ENCODE measurements around the gene TAS2R1.

Gene TAS2R1, protein sequence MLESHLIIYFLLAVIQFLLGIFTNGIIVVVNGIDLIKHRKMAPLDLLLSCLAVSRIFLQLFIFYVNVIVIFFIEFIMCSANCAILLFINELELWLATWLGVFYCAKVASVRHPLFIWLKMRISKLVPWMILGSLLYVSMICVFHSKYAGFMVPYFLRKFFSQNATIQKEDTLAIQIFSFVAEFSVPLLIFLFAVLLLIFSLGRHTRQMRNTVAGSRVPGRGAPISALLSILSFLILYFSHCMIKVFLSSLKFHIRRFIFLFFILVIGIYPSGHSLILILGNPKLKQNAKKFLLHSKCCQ

DNA sequence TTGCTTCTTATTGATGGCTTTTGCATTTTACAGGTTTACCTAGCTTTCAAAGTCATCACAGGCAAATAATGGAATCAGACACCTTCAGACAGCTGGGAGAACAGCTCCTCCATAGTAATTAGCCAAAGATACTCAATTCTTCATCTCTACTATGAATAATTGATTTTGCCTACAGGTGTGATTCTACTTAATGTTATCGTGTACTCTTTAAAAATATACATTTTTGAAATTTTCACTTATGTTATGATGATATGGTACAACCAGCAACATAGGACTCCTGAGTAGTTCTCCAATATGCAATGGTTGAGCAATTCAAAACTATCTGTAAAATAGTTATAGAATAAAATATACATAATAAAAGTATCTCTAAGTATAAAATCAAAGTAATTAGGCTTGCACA, at the start of gene TAS2R1:
TAS2R1 (minus strand) TSS at position 101 of the 400 bp plus-strand sequence. CDS start 319 bp downstream, outside the sequence.
- no peak for DNase-seq

DNA sequence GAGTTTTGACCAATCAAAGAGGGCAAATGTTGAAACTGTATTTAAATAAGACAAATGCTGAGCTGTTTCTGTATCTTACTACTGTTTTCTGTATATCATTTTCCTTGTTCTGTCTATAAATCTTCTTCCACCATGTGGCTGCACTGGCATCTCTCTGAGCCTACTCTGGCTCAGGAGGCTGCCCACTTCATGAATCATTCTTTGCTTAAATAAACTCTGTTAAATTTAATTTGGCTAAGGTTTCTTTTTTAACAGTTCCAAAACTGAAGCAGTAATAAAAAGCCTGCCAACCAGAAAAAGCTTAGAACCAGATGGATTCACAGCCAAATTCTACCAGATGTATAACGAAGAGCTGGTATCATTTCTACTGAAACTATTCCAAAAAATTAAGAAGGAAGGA, 40.2 kb upstream of the TAS2R1 start:
- no peak for DNase-seq

DNA sequence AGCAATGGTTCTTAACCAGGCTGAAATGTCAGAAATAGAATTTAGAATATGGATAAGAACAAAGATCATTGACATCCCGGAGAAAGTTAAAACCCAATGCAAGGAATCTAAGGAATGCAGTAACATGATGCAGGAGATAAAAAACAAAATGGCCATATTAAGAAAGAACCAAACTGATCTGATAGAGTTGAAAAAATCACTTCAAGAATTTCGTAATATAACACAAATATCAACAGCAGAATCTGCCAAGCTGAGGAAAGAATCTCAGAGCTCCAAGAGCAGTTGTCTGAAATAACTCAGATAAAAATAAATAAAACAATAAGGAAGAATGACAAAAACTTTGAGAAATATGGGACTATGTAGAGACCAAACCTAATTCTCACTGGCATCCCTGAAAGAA, 37.8 kb upstream of the TAS2R1 start:
- no peak for DNase-seq

DNA sequence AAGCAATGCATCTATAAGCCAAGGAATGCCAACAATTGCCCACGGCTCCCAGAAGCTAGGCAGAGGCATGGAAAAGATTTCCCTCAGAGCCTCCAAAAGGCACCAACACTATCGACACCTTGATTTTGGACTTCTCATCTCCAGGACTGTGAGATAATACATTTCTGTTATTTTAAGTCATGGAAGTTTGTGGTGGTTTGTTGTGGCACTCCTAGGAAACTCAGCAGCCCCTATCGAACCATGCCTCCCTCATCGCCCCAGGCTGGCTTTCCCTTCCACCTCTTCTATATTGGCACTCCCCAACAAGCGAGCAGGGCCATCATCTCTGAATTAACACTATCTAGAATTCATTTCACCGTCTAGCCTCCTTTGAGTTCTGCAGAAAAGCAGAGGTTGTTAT, 33.7 kb upstream of the TAS2R1 start:
- DNase-seq, result no peak

DNA sequence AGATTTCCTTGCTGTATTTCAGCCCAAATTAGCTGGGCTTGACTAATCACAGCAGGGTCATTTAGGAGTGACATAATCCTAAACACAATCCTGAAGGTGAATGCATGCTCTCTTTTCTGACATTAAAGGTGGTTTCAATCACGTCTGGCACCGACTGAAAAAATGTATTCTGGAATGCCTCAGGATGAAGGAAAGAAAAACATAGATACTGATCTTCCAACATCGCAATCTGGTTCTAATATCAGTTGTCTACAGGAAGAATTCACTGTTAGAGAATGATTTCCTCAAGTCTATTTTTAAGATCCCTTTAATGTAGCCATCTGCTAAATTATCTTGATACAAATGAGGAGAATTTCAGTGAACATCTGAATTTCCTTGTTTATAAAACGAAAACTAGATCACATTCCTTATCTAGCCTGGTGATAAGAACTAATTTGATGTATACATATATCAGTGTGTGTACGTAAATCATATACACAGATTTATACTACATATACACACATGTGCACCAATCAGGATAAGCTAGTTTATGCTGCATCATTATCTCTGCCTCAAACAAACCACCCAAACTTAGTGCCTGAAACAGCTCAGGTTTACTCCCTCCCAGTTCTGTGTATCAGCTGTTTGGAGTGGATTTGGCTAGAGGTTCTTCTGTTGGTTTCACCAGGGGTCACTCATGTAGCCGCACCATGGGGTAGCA, 31.3 kb upstream of the TAS2R1 start:
- no peak for DNase-seq

DNA sequence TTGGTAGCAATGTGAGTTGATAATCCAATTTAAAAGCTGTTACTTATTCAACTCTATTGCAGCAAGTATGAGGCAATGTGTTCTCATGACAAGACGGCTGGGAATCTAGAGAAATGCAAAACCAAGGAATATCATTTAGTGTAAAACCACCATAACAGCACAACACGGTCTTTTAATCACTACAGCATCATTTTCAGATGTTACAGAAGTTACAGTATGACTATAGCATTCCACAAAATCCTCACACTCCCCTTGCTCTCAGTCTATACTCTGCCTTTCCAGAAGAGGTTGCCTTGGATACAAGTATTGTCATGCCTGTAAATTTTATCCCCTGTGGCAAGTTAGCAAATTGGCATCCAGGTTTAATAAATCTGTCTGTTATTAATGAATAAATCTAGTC, 28.6 kb upstream of the TAS2R1 start:
- DNase-seq, result no peak

DNA sequence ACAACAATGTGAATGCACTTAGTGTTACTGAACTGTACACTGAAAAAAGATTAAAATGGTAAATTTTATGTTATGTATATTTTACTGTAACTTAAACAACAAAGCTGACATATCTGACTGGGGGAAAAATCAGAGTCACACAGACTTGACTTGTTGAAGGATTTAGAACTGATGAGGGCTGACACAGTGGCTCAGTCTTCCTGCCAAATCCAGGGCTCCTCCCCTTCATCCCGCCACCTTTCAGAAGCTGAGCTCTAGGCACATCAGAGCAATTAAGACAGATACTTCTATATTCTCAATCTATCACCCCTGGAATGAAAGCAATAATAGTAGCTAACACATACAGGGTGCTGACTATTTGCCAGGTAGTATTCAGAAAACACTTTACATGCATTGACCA, 27.7 kb upstream of the TAS2R1 start:
- DNase-seq, result no peak

DNA sequence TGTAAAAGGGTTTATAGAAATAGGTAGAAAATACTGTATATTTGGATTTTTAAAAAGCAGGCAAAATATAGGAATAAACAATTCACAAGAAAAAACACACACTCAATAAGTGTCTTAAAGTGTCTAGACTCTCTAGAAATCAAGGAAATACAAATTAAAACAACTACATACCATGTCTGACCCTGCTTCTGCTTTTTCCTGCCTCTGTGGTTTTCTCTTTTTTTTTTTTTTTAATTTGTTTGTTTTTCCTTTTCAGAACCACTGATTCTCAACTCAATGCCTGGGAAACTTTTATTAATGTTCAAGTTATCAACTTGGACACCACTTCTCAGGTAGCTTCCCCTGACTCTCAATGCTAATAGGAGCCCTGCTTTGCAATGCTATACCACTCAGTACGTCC, 25.5 kb upstream of the TAS2R1 start:
- no peak for DNase-seq

DNA sequence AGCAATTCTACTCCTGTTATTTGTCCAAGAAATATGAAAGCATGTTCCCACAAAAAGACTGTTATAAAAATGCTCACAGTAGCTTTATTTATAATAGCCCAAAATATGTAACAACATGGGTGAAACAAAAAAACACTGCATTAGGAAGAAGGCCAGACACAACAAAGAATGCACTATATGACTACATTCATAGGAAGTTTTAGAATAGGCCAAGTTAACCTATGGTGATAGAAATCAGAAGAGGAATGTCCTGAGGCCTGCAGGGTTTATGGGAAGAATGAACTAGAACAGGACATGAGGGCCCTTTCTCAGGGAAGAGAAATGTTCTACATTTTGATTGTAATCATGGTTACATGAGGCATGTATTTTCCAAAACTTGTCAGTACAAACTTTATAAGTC, 24.7 kb upstream of the TAS2R1 start:
- DNase-seq, result no peak

DNA sequence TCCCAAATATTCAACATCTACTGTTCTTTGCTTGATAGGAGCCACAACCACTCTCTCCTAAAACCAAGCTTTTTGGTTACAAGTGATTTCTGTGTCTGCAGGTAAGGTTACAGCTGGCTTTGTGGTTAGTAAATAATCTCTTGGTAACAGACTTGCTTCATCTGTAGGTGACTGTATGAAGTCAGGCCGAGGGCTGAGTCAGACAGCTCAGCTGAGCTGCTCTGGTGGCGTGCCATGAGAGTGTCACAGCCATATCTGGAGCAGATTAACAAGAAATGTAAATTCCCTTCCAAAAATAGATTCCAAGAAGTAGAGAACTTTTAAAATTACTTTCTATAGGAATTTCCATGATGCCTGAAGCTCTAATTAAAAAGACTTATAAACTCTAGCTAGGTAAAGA, 23.7 kb upstream of the TAS2R1 start:
- DNase-seq, result no peak

DNA sequence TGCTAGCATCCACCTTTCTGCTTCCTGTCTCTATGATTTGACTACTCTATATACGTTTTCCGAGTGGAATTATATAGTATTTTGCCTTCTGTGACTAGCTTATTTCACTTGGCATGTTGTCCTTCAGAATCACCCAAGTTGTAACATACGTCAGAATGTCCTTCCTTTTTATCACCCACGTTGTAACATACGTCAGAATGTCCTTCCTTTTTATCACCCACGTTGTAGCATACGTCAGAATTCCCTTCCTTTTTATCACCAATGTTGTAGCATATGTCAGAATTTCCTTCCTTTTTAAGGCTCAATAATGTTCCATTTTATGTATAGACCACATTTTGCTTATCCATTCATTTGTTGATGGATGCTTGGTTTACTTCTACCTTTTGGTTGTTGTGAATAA, 22.9 kb upstream of the TAS2R1 start:
- no peak for DNase-seq

DNA sequence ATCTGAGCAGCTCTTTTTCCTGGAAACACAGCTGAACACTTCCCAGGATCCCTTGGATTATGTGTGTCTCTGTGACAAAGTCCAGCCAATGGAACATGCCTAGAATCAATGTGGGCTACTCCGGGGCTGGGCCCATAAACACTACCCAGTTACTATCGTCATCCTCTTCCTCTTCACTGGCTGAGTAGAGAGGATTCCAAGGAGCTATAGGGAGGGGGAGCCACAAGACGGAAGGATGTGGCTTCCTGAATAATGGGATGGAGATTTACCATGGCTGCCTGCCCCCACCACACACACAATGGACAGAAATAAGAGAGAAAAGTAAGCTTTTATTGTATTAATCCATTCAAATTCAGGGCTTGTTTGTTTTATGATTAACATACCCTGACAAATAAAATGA, 22.1 kb upstream of the TAS2R1 start:
- no peak for DNase-seq

DNA sequence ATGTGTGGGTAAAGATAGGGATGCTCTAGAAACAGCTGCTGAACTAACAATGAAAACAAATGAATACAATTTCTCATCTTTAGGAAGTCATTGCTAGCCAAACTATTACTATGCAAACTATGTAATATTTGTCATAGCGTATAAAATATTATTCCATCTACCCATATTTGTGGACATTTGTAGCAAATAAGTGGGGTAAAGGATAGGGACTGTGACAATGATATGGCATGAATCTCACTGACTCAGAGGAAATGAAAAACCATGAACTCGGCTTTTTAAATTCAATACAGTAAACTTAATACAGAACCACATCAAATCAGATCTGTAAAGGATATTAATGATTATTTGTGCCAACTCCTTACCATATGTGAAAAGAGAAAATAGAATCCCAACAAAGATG, 16.7 kb upstream of the TAS2R1 start:
- no peak for DNase-seq

DNA sequence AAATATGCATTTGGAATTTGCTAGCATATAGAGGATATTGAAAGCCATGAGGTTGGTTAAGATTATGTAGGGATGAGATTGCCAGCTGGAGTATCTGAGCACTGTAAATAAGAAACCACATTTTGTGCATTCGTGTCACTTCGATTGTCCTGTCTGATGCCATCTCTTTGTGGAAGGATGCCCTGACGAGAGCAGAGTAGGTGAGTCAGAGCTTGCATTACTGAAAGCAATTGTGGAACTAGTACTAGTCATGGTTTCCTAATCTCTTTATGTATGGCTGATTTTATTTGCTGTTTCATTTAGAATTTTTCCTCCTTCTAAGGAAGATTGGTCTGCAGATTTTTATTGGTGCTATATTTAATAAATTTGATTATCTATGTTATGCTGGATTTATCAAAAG, 14.5 kb upstream of the TAS2R1 start:
- no peak for DNase-seq

DNA sequence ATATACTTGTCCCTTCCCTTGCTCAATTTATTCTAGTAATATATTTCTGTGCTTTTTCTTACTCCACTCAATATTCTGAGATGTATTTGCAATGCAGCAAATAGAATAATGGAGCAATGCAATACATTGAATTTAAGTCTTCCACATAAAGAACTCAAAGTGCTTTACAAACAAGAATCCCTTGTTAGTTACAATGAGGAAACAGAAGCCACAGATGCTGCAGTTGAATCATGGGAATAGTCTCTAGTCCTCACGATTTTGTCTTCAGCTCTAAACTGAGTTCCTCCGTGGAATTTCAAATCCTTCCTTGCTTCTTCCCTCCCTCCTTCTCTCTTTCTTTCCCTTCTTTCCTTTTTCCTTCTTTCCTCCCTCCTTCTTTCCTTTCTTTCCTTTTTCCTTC, 12.5 kb upstream of the TAS2R1 start:
- DNase-seq, result no peak

DNA sequence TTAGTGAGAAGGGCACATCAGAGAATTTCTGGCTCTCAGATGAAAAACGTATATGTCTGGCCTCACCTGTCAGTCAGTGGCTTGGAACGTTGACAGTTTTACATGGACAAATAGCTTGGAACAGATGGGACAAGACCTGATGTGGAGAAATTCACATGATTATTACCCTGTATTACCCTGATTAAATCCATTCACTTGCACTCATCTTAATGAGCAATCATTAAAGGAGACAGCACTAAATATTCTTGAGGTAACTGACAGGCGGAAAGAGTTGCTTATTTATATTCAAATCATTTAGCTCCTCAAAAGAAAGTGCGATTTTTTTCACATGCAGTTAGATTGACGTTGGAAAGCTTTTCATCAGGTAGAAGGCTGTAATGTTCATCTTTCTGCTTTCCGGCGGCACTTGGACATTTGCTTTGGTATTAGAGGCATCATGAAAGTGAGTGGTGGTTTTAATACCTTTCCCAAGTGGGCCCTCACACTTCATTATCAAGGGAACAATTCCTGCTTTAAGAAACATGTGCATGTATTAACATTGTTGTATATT, 11.7 kb upstream of the TAS2R1 start:
- DNase-seq, result no peak

DNA sequence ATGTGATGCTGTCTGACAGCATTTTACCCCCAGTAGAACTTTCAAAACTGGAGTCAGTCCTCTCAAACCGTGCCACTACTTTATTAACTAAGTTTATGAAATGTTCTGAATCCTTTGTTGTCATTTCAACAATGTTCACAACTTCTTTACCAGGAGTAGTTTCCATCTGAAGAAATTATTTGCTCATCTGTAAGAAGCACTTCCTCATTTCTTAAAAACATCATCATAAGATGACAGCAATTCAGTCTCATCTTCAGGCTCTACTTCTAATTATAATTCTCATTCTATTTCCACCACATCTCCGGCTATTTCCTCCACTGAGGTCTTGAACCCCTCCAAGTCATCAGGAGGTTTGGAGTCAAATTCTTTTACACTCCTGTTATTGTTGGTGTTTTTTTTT, 2.3 kb upstream of the TAS2R1 start:
- no peak for DNase-seq

DNA sequence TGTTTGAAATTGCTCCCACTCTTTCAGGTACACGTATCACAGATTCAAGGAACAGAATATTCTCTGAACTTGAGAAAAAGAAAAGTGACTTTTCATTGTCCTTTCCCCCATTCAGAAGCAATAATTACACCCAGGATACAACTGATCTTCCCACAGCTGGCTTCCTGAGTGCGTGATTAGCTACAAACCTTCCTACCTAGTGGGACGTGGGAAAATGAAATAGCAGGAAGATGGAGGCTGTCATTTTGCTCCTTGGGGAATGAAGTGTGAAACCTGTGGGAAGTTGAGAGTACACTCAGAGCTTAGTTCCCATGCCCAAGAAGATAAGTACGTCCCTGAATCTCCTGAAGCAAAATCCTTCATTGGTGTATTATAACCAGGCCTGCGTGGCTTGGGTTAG, 2.6 kb downstream of the TAS2R1 start:
- no peak for DNase-seq

DNA sequence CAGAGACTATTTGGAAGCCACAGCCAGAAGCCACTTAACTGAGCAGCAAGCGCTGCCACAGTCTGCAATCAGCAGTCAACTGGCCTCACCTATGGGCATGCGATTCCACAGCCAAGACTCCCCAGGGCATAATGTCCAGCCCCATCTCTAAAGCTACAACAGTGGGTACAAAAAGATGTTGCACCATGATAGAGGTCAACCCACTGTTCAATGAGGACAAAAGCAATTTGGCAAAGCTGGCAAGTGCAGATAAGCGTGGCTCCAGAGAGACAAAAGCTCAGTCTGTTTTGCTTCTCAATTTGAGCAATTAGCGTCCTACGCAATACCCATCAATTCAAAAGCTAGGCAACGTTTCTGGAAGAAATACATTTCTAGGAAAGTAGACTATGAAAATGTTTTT, 3.2 kb downstream of the TAS2R1 start:
- no peak for DNase-seq

DNA sequence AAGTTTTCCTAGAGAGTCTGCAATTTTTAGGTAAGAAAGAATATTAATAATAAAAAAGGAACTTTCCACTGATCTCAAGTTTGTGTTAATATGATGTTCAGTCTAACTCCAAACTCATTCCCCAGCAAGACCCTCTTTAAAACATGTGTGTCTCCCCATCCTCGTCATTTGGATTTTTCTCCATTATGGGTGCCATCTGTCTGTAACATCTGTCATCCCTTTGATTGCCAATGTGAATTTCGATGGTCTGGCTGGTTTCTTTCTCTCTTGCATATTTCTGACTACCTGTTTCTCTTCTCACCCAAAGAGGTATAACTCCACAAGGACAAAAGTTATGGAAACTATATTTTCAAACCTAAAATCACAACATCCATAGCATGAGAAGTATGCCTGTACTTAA, 4.4 kb downstream of the TAS2R1 start:
- no peak for DNase-seq

DNA sequence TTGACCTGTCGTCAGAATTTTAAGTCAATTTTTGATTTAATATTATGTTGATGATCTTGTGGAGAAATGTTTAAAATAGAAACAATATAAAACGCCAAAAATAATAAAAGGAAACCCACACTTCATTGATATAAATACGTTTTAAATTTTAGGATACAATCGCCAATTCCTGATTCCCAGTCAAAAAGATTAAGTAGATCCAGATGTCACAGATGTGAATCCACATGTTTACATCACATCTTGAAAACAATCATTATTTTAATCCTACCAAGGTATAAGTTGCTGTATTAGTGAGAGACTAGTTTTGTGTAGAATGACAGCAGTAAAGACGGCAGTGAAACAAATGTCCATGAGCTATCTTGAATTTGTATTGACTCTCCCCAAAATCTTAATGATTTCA, 4.9 kb downstream of the TAS2R1 start:
- no peak for DNase-seq

DNA sequence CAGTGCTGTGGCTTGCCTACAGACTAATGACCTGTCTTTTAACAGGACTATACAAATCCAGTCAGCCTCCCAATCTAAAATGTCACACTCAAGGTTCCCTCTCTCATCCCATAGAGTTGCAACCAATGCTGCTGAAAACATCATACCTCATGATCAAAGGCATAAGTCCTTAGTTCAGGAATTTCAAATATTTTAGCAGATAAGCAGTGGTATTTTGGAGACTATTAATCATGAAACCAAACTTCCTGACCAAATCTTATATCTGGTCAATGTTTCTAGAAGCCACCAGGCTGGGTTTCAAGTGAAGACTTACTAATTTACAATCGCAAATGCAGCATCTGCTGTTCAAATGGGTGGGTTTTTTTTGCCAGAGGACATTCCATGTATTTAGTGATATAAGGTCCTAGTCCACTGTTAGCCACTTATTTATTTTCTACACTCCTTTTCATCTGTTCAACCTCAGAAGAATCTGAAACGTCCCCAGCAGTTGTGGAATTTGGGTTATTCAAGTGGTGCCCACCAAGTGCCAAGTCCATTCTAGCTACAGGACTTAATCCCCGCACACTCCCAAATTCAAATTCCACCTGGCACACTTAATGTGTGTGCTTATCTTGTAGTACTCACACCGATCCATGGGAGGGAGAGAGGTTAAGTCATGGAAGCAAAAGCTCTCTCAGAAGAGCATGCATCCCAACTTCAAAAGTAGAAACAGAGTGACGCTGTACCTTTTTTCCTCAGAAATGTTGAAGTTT, 5.8 kb downstream of the TAS2R1 start:
- no peak for DNase-seq

DNA sequence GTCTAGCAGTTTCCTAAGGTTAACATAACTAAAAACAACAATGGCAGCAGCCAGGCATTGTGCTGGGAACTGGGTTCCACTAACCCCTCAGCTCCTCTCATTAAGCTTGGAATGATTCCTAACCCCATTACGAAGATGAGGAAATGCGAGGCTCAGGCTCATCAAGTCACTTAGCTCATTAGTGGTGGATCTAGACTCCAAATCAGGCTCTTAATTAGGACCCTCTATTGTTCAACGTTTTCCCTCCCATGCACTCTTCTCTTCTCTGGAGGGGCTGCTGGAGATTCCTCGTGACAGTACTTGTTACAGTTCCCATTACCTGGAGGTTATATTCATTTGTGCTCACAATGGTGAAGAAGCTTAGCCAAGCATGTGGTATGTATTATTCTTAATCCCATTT, 6.5 kb downstream of the TAS2R1 start:
- DNase-seq, result no peak

DNA sequence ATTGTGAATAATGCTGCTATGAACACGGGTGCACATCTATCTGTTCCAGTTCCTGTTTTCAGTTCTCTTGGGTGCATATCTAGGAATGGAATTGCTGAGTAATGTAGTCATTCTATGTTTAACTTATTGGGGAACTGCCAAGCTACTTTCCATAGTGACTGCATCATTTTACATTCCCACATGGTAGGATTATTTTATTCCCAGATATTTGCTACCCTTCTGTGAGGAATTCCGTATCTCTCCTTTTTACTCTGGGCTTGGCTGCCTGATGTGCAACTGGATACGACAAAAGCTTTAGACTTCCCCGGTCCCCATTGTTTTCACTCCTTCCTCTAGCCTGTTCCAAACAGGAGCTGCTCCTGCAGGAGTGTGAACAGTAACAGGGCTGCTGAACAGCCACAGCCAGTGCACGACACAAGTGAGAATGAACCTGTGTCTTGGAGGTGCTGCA, 7.2 kb downstream of the TAS2R1 start:
- no peak for DNase-seq
